H1 (cell line): ENCODE data around the gene MYO5B. TPM values are rescaled to one million over a fixed set of nuclear protein-coding genes. Genes with fewer than 3 reads are reported as not detected.

Experiments used
- CTCF ChIA-PET: fragments of 300-600 bp; sonication (Branson Sonifier 250); formaldehyde crosslinking; loops from one replicate; lab custom pipeline; 2021; ENCODE audit not compliant: partially characterized antibody; lab: Charles Lee
- POLR2A ChIA-PET: fragments of 300-600 bp; sonication (Branson Sonifier 250); formaldehyde crosslinking; loops from one replicate; lab custom pipeline; 2021; ENCODE audit warnings: inconsistent platforms; ENCODE audit not compliant: partially characterized antibody; lab: Charles Lee
- DNase-seq, 2 experiments: peaks; one replicate each; pipeline versions ENCODE4 v3.0.0 to v3.0.0-alpha.2; 2010 to 2022; ENCODE audit warnings: low spot score in 2 of 2, low read depth in 1 of 2, mixed read lengths in 1 of 2
- FAIRE-seq: peaks from 2 replicates; lab custom pipeline; 2011; peaks lifted over from hg19 to GRCh38; lab: Jason Lieb, UNC
- H2AFZ ChIP-seq: 2 replicates; pipeline ENCODE4 v1.8.1; 2012; ENCODE audit warnings: low read length, inconsistent platforms
- H2AK5ac ChIP-seq: 2 replicates; pipeline ENCODE4 v1.6.1; 2013; ENCODE audit warnings: low read depth, low read length
- H2BK120ac ChIP-seq: replicated peaks from 2 replicates; pipeline ENCODE3; 2013; ENCODE audit warnings: low read depth, low read length, inconsistent platforms
- H2BK12ac ChIP-seq: 2 replicates; pipeline ENCODE4 v1.6.1; 2013; ENCODE audit warnings: low read depth, low read length
- H2BK15ac ChIP-seq: 2 replicates; pipeline ENCODE4 v1.6.1; 2013; ENCODE audit warnings: low read length
- H2BK20ac ChIP-seq: 2 replicates; pipeline ENCODE4 v1.6.1; 2013; ENCODE audit warnings: low read length
- H2BK5ac ChIP-seq: 2 replicates; pipeline ENCODE4 v1.6.1; 2013; ENCODE audit warnings: low read depth, low read length
- H3K14ac ChIP-seq: 2 replicates; pipeline ENCODE4 v1.6.1; 2013; ENCODE audit warnings: inconsistent platforms; ENCODE audit not compliant: insufficient read length
- H3K18ac ChIP-seq: 2 replicates; pipeline ENCODE4 v1.6.1; 2013; ENCODE audit warnings: low read length; ENCODE audit errors: extremely low read depth
- H3K23ac ChIP-seq: 2 replicates; pipeline ENCODE4 v1.6.1; 2013; ENCODE audit warnings: inconsistent platforms; ENCODE audit not compliant: insufficient read length
- H3K23me2 ChIP-seq: 2 replicates; pipeline ENCODE4 v1.6.1; 2013; ENCODE audit warnings: low read depth, low read length
- H3K27ac ChIP-seq: 2 replicates; pipeline ENCODE4 v1.6.1; 2011; ENCODE audit warnings: low read depth, low read length, inconsistent platforms
- H3K27me3 ChIP-seq, 4 experiments: replicated peaks in 1 of 4; 1 replicate in 1 of 4; 2 replicates in 3 of 4; pipeline versions ENCODE4 v1.6.1 to v1.8.1; 2011 to 2013; ENCODE audit warnings: low read length in 3 of 4, mild to moderate bottlenecking in 3 of 4, inconsistent platforms in 2 of 4, mixed read lengths in 2 of 4, moderate library complexity in 1 of 4; ENCODE audit not compliant: control insufficient read depth in 3 of 4, insufficient read depth in 3 of 4; ENCODE audit errors: extremely low read depth in 1 of 4
- H3K36me3 ChIP-seq, 4 experiments: 2 replicates each; pipeline versions ENCODE4 v1.6.1 to v1.8.1; 2011 to 2013; ENCODE audit warnings: mild to moderate bottlenecking in 4 of 4, low read length in 3 of 4, moderate library complexity in 2 of 4, control low read depth in 1 of 4, inconsistent platforms in 1 of 4; ENCODE audit not compliant: insufficient read depth in 4 of 4, control insufficient read depth in 2 of 4
- H3K4ac ChIP-seq: replicated peaks from 2 replicates; pipeline ENCODE3; 2013; ENCODE audit warnings: low read length, low read depth, mixed read lengths, inconsistent platforms; ENCODE audit not compliant: insufficient read length
- H3K4me1 ChIP-seq, 4 experiments: replicated peaks in 1 of 4; 1 replicate in 1 of 4; 2 replicates in 3 of 4; pipeline versions ENCODE4 v1.6.1 to v1.8.1; 2011 to 2013; ENCODE audit warnings: low read length in 3 of 4, inconsistent platforms in 2 of 4, mixed read lengths in 1 of 4; ENCODE audit not compliant: insufficient read depth in 4 of 4, control insufficient read depth in 3 of 4
- H3K4me2 ChIP-seq, 2 experiments: 2 replicates each; pipeline versions ENCODE4 v1.6.1 to v1.8.1; 2011 to 2013; ENCODE audit warnings: low read depth in 2 of 2, low read length in 2 of 2, control low read depth in 1 of 2, inconsistent platforms in 1 of 2, mild to moderate bottlenecking in 1 of 2; ENCODE audit not compliant: insufficient read depth in 1 of 2
- H3K4me3 ChIP-seq, 4 experiments: fragments of 200-600, 300-600 bp in 1 of 4; sonication (generic), shearing (Covaris generic), sonication (Bioruptor Twin) in 1 of 4; 2 replicates each; pipeline versions ENCODE4 v1.5.1 to v1.8.1; 2011 to 2016; ENCODE audit warnings: low read length in 4 of 4, low read depth in 3 of 4, control low read depth in 2 of 4, inconsistent platforms in 2 of 4, mild to moderate bottlenecking in 2 of 4, mixed read lengths in 1 of 4, moderate library complexity in 1 of 4; ENCODE audit not compliant: insufficient read depth in 2 of 4; ENCODE audit errors: extremely low read depth in 1 of 4
- H3K56ac ChIP-seq: replicated peaks from 2 replicates; pipeline ENCODE3; 2013; ENCODE audit warnings: low read depth, mild to moderate bottlenecking, mixed read lengths, low read length, inconsistent platforms; ENCODE audit not compliant: insufficient read length
- H3K79me1 ChIP-seq: 2 replicates; pipeline ENCODE4 v1.6.1; 2013; ENCODE audit warnings: low read depth, low read length, control low read depth
- H3K79me2 ChIP-seq, 2 experiments: 2 replicates each; pipeline versions ENCODE4 v1.6.1 to v1.8.1; 2012 to 2013; ENCODE audit warnings: low read length in 2 of 2, mild to moderate bottlenecking in 2 of 2, inconsistent platforms in 1 of 2; ENCODE audit not compliant: insufficient read depth in 2 of 2, control insufficient read depth in 1 of 2
- H3K9ac ChIP-seq, 4 experiments: replicated peaks in 1 of 4; 1 replicate in 1 of 4; 2 replicates in 3 of 4; pipeline versions ENCODE4 v1.6.1 to v1.8.1; 2011 to 2013; ENCODE audit warnings: low read depth in 3 of 4, low read length in 3 of 4, control low read depth in 2 of 4, mild to moderate bottlenecking in 2 of 4, moderate library complexity in 2 of 4, inconsistent platforms in 1 of 4; ENCODE audit errors: extremely low read depth in 1 of 4
- H3K9me3 ChIP-seq, 2 experiments: 2 replicates each; pipeline versions ENCODE4 v1.6.1 to v1.8.1; 2012 to 2013; ENCODE audit warnings: mild to moderate bottlenecking in 2 of 2, moderate library complexity in 2 of 2, control low read depth in 1 of 2, inconsistent platforms in 1 of 2, low read depth in 1 of 2, low read length in 1 of 2, mixed read lengths in 1 of 2; ENCODE audit not compliant: insufficient read depth in 2 of 2
- H4K20me1 ChIP-seq, 2 experiments: replicated peaks in 1 of 2; 2 replicates each; pipeline versions ENCODE3 to v1.8.1; 2011 to 2013; ENCODE audit warnings: inconsistent platforms in 2 of 2, low read length in 2 of 2, mild to moderate bottlenecking in 1 of 2; ENCODE audit not compliant: insufficient read depth in 2 of 2, control insufficient read depth in 1 of 2
- H4K5ac ChIP-seq: 2 replicates; pipeline ENCODE4 v1.6.1; 2013; ENCODE audit warnings: low read length, low read depth, mixed read lengths, inconsistent platforms; ENCODE audit not compliant: insufficient read length
- H4K8ac ChIP-seq: 2 replicates; pipeline ENCODE4 v1.8.0; 2013; ENCODE audit warnings: mild to moderate bottlenecking, moderate library complexity, low read length, inconsistent platforms; ENCODE audit not compliant: insufficient read depth; ENCODE audit errors: extremely low read depth
- H4K91ac ChIP-seq: replicated peaks from 2 replicates; pipeline ENCODE3; 2013; ENCODE audit warnings: low read length, mixed read lengths, inconsistent platforms; ENCODE audit not compliant: insufficient read length
- ATF2 ChIP-seq: IDR thresholded peaks from 2 replicates; pipeline ENCODE4 v1.6.1; 2012; ENCODE audit warnings: low read length, inconsistent platforms
- CHD1 ChIP-seq: IDR thresholded peaks from 2 replicates; pipeline ENCODE4 v1.6.1; 2012; ENCODE audit warnings: low read depth, low read length, improper control_type of control experiment
- EP300 ChIP-seq, 2 experiments: IDR thresholded peaks; 1 replicate in 1 of 2; 2 replicates in 1 of 2; pipeline ENCODE4 v1.6.1; 2011 to 2012; ENCODE audit warnings: low read depth in 2 of 2, low read length in 2 of 2, mild to moderate bottlenecking in 2 of 2, borderline replicate concordance in 1 of 2, inconsistent platforms in 1 of 2, moderate library complexity in 1 of 2
- EZH2 ChIP-seq: fragments of 200-600 bp; sonication (generic); IDR thresholded peaks from 2 replicates; pipeline ENCODE4 v1.7.1; 2012; ENCODE audit warnings: low read depth, mild to moderate bottlenecking, moderate library complexity, low read length, inconsistent platforms; ENCODE audit not compliant: severe bottlenecking
- HDAC2 ChIP-seq, 2 experiments: fragments of 300-600 bp in 1 of 2; sonication (generic) in 1 of 2; IDR thresholded peaks; 2 replicates each; pipeline ENCODE4 v1.6.1; 2011 to 2012; ENCODE audit warnings: low read depth in 2 of 2, low read length in 2 of 2, mild to moderate bottlenecking in 2 of 2, moderate library complexity in 2 of 2, borderline replicate concordance in 1 of 2, inconsistent platforms in 1 of 2
- KDM4A ChIP-seq: IDR thresholded peaks from one replicate; pipeline ENCODE4 v1.7.1; 2012; ENCODE audit warnings: low read depth, mild to moderate bottlenecking, moderate library complexity, low read length, inconsistent platforms; ENCODE audit not compliant: severe bottlenecking
- KDM5A ChIP-seq: fragments of 200-600 bp; IDR thresholded peaks from 2 replicates; pipeline ENCODE4 v1.7.1; 2012; ENCODE audit warnings: mild to moderate bottlenecking, low read length, inconsistent platforms, mixed read lengths
- NRF1 ChIP-seq: IDR thresholded peaks from 2 replicates; pipeline ENCODE4 v1.6.1; 2011; ENCODE audit warnings: mild to moderate bottlenecking, low read depth, low read length, improper control_type of control experiment
- SIX5 ChIP-seq: IDR thresholded peaks from 2 replicates; pipeline ENCODE4 v1.6.1; 2011; ENCODE audit warnings: mild to moderate bottlenecking, low read depth, low read length
- TEAD4 ChIP-seq: IDR thresholded peaks from 2 replicates; pipeline ENCODE4 v1.6.1; 2012; ENCODE audit warnings: low read depth, low read length, inconsistent platforms, mixed read lengths
- YY1 ChIP-seq: IDR thresholded peaks from 2 replicates; pipeline ENCODE4 v1.6.1; 2011; ENCODE audit warnings: low read depth, mild to moderate bottlenecking, low read length
- WGBS, 2 experiments: shearing (Covaris generic) in 1 of 2; methylation state at CpG; one replicate each; pipeline versions ENCODE4 v1.1.6 to v1.1.7; 2013 to 2015; ENCODE audit warnings: low lambda C conversion rate in 2 of 2, mixed read lengths in 2 of 2, inconsistent platforms in 1 of 2, low coverage in 1 of 2, missing lambda C conversion rate in 1 of 2; ENCODE audit not compliant: insufficient replicate concordance in 2 of 2, insufficient coverage in 1 of 2, insufficient read length in 1 of 2; ENCODE audit errors: extremely low coverage in 1 of 2, missing lambda C conversion rate in 1 of 2; 5-methylcytosine and 5-hydroxymethylcytosine counted together
- polyA plus RNA-seq, 7 experiments: library from polyadenylated mRNA; depleted of rRNA in 3 of 7; stranded (reverse) in 5 of 7; unstranded in 2 of 7; fragments of >200 nt in 5 of 7; fragments of 200-250 nt in 2 of 7; gene quantifications; 1 replicate in 5 of 7; 2 replicates in 1 of 7; 4 replicates in 1 of 7; pipeline versions ENCODE4 v1.2.1 to v1.2.3, GENCODE V29; 2011 to 2013; ENCODE audit warnings: missing spikeins in 2 of 7, mixed read lengths in 2 of 7
- total RNA-seq: library from RNA; stranded (reverse); fragmentation: NEBNext Ultra II Directional; extraction: Animal tissue kit (Norgen Biotek cat#: 25700); gene quantifications from 2 replicates; pipeline ENCODE4 v1.2.1, GENCODE V29; 2021

Gene MYO5B
- total and polyA plus RNA-seq, 2 of the 8 experiments (the other 6 are each of a cell fraction or from before 2014, with no cell fraction given): 6.4 to 7.7 TPM

DNA sequence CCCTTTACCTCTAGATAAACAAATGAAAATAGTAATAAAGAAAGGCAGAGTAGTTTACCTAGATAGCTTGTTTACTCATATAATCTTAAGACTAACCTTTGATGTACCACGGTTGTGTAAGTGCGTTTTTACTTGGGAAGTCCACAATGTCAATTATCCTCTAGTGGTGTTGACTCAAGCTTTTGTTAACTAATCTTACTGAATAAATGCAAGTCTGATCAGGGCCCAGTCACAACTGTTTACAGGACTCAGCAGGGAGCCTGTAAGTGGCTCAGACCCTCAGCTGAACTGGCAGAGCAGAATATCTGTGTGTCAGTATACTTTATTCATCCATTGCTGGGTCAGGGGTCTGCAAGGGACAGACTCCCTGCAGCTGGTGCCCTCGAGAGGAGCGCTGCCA is 283.5 kb downstream of the MYO5B start:
- FAIRE-seq: no peak
- Histone ChIP-seq H3K23ac (no peak overlapping the region), H4K20me1 (no peaks in the 10 kb centered on the region), H3K4me2 (no peak overlapping the region), H2BK12ac (no peak overlapping the region), H2AK5ac (no peak overlapping the region), H4K5ac (no peak overlapping the region), H3K79me1 (no peaks in the 10 kb centered on the region), H3K36me3 (no peaks in the 10 kb centered on the region), H3K4ac (no peak overlapping the region), H2AFZ (no peak overlapping the region), H3K23me2 (no peaks in the 10 kb centered on the region), H3K79me2 (no peaks in the 10 kb centered on the region), H3K56ac (no peak overlapping the region), H3K4me3 (no peak overlapping the region), H3K9ac (no peak overlapping the region), H4K8ac (no peak overlapping the region), H4K91ac (no peak overlapping the region), H3K27ac (no peak overlapping the region), H2BK15ac (no peak overlapping the region), H2BK5ac (no peak overlapping the region), H2BK120ac (no peak overlapping the region), H3K14ac (no peak overlapping the region), H3K9me3 (peaks cover 0 to 4% of the 10 kb centered on the region in 2 experiments; a peak in 1 of 4 replicates), H2BK20ac (no peak overlapping the region), H3K27me3 (peaks cover 0 to 2% (median 0%) of the 10 kb centered on the region in 4 experiments; a peak in 3 of 7 replicates), H3K4me1 (no peaks in the 10 kb centered on the region; a peak in 4 of 7 replicates), H3K18ac (no peak overlapping the region)
- POLR2A ChIA-PET: no interaction called here
- CTCF ChIA-PET: interaction anchor here (1.2 to 1.4 kb wide), 2 partner anchors 10 to 22 kb away, joined by 3 to 4 read pairs; no protein-coding TSS in a partner anchor
- WGBS, 2 experiments: 59% methylated on average over 4 of the region's 4 CpGs; no CpG with 5 or more reads in 1 of the 2 experiments
- no peak for DNase-seq
- TF ChIP-seq CHD1 (no peak), EZH2 (no peak), ATF2 (no peak), YY1 (no peak), NRF1 (no peak), SIX5 (no peak), KDM4A (no peak), EP300 (IDR thresholded peaks at IDR 0.05; ENCODE audit: borderline replicate concordance in 1 of 2, low read depth in 2 of 2, low read length in 2 of 2) (no peak), HDAC2 (IDR thresholded peaks at IDR 0.05; ENCODE audit: borderline replicate concordance in 1 of 2, low read depth in 2 of 2, low read length in 2 of 2) (no peak), KDM5A (no peak), TEAD4 (no peak)
